GM12874 (cell line): ENCODE measurements around the gene PHF12.

Source experiments
- CTCF ChIP-seq: IDR thresholded peaks from 2 replicates; pipeline ENCODE4 v1.5.1; 2011; ENCODE audit warnings: low read depth, mild to moderate bottlenecking, control low read depth, low read length, moderate library complexity; ENCODE audit not compliant: insufficient read depth

PHF12 gene

DNA sequence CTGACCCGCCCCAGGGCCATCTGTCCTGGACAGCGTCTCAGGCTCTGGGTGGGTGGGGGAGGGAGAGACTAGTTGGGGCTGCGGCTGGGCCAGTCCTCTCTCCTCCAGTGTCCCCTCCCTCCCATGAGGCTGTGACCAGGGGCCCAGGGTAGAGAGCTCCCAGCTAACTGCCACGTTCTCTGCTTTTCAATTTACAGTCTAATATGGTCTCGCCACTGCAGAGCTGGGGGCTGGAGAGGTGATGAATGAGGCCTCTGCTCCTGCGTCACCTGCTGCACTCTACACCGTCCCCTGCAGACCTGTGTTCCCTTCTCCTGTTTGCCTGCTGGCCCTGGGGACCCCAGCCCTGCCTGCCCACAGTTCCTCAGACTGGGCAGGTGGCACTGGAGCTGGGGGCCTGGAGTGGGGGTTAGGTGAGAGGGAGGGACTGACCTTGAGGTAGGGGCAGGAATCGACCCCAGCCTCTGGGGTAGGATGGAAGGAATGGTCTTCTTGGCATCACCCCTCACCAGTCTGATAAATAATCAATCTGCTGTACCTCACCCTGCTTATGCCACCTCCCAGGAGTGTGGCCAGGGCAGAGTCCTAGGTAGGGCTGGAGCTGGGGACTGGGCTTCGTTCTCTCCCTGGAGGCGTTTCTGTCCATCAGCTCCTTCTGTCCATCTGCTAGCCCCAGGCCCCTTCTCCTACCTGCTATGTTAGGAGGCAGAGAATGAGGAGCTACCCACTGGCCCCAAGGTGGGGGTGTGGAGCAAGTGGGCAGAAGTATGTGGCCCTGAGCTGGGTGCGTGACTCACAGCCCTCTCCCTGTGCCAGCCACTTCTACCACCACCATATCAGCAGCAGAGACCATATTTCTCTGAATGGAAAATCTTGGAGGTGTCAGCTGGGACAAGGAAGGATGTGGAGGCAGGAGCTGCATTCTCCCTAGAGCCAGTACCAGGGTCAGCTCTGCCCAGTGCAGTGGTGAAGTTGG is 41.6 kb upstream of the PHF12 start:
- TF ChIP-seq CTCF, result no peak

DNA sequence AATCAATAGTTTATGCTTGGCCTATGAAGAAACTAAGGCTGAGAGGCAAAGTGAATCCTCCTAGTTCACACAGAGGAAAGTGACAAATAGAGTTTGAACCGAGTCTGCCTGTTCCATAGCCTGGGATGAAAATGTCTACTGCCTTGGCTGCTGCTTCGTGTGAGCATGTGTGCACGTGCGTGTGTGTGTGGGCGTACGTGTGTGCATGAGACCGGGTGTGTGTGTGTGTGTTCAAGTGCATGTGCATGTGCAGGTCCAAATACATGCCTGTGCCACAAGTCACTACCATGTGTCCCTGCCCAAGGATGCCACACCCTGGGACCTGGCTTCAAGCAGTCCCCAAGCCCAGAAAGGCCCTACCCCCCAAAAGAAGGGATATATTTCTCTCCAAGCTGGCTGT is 40.9 kb upstream of the PHF12 start:
- TF ChIP-seq CTCF, result no peak

GRCh38 chr17:28991779-28992178 is 40.5 kb upstream of the PHF12 start:
- TF ChIP-seq CTCF, result no peak

DNA sequence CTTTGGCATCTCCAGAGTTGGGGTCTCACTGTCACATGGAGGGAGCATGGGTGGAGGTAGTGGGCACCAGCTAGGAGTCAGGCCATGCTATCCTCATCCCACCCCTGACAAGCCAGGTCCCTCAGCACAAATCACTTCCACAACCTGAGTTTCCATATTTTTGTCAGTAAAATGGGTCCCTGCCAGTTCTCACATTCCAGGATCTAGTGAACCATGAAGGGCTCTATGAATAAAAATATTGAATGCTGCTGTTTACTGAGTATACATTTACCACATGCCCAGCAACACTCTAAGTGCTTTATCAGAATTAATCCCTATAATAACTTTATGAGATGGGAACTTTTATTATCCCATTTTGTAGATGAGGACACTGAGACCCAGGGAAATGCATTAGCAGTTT is 37.7 kb upstream of the PHF12 start:
- TF ChIP-seq CTCF, result no peak

DNA sequence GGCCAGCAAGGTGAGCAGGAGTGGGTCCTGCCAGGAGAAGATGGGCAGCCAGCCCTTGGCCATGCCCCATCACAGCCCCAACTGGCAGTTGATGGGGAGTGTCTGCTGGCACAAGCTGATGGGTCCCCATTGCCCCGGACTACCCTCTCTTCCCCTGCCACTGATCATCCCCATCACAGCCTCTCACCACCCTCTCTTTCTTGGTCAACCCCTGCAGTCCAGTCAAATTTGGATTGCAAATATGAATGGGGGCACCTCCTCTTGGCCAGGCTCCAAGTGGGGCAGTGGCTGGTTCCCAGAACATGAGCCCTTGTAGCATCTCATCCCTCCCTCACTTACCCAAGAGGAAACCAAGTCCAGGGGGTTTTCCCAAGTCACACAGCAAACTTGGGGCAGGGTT is 37.2 kb upstream of the PHF12 start:
- no peak for TF ChIP-seq CTCF

- no peak for TF ChIP-seq CTCF
Measured at GRCh38 chr17:28986714-28987655, 35.7 kb upstream of the PHF12 start.
